Inflammatory macrophage treated with lipopolysaccharide for 4 hours (primary cell): ENCODE data around the gene SYT5.
"Not testable (repeated sequence)": the region's sequence is repeated elsewhere in the genome, so short reads cannot be mapped to it uniquely, and the experiment has no call there.

Experiments used
- DNase-seq: peaks from one replicate; pipeline ENCODE4 v3.0.0-alpha.2; 2020

SYT5 gene

DNA sequence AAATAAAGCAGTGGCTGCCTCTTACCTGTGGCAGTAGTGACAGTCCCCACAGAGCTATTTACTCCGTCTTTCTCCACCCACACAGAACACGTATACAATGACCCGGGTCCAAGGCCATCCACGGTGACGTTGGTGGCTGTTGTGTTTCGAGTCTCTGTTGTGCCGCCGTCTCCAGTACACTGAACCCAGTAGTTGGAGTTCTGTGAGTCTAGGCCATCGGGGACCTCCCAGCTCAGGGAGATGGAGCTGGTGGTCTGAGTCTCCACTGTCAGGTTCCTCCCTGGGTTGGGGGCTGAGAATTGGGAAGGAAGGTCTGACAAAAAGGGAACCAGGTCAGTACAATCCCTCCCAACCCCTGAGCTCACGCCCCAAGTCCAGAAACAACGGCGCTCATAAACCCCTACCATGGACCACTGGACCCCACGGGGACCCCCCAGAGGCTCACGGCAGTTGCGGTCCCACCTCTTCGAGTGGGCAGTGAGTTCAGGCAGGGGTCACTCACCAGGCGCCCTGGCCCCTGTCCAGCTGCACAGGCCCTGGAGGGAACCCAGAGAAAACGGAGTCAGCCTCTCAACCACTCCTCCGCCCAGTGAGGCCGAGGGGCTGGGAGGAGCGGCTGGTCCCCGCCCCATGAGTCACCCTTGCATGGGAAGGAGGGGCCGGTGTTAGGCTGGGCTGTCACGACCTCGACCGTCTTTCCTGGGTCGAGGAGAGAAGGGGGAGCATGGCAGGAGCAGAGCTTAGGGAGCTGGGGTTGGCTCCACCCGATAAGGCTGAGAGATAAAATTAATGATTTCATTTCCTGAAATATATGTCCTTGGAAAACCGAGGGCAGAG, 26.8 kb upstream of the SYT5 start:
- DNase-seq, result peak; percentile 81

DNA sequence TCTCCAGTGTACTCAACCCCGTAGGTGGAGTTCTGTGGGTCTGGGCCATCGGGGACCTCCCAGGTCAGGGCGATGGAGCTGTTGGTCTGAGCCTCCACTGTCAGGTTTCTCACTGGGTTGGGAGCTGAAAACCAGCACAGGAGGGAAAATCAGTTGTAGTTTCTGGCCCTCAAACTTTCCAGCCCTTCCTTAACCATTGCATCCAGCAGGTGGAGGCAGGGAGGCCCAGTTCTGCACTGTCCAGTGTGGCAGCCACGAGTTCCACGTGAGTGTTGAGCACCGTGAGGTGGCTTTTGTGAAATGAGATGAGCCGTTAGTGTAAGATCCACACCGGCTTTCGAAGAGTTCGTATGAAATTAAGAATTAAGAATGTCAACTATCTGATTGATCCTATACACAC, 22.1 kb upstream of the SYT5 start:
- DNase-seq, result not testable (repeated sequence)

DNA sequence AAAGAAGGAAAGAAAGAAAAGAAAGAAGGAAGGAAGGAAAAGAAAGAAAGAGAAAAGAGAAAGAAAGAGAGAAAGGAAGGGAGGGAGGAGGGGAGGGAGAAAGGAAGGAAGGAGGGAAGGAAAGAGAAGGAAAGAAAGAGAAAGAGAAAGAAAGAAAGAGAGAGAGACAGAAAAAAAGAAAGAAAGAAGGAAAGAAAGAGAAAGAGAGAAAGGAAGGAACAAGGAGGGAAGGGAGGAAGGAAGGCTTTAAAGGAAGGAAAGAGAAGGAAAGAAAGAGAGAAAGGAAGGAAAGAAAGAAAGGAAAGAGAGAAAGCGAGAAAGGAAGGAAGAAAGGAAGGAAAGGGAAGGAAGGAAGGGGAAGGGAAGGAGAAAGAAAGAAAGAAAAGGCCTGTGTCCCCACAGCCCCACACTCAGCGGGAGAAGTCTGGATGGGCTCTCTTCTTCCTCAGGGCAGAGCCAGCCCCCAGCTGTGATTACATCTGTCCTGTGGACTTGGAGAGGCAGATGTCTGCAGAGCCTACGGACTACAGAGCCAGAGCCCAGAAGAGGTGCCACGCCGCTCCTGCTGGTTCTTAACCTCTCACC, 19.6 kb upstream of the SYT5 start:
- no peak for DNase-seq

DNA sequence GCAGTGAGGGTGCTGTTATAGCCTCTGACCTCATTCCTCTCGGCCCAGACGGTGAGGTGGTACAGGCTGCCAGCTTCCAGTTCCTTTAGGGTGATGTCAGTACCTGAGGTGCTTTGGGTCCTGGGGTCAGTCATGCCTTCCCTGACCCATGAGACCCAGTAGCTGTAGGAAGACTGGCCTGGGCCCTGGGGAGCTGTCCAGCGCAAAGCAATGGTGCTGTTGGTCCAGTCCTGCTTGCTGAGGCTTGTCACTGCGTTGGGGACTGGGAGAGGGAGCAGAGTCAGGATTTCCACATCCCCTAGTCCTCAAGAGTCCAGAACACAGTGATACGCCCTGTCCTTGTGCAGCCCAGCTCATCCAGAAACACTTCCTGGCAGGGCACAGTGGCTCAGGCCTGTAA, 18.6 kb upstream of the SYT5 start:
- no peak for DNase-seq

DNA sequence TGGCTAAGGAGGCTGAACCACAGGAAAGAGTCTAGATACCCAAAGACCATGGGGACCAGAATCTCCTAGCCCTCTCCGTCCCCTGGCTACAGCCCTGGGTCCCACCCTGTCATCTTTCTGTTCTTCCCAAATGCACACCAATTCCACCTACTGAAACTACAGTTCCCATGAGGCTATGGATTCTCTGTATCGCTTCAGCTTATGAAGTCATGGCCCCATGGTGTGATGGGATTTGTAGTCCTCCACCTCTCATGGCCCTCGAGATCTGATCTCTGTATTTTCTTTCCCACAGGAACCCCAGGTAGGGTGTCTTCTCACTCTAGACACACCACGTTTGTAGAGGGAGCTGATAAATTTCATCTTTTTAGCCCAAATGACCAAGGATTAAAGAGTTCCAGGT, 17.4 kb upstream of the SYT5 start:
- DNase-seq, result no peak

DNA sequence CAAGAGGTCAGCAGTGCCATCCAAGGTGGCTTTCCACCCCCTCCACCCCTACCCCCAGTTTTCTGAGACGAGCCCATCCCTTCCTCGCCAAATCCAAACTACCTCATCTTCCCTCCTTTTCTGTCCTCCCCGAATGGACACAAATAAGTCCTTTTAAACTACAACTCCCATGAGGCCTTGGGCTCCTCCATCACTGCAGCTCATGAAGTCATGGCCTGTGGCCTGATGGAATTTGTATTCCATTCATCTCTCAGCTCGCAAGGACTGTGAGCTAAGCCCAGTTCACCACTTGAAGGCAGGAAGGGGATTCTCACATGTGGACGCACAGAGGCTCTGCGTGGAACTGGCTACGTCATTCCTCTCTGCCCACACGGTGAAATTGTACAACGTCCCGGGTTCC, 16.7 kb upstream of the SYT5 start:
- DNase-seq, result no peak

DNA sequence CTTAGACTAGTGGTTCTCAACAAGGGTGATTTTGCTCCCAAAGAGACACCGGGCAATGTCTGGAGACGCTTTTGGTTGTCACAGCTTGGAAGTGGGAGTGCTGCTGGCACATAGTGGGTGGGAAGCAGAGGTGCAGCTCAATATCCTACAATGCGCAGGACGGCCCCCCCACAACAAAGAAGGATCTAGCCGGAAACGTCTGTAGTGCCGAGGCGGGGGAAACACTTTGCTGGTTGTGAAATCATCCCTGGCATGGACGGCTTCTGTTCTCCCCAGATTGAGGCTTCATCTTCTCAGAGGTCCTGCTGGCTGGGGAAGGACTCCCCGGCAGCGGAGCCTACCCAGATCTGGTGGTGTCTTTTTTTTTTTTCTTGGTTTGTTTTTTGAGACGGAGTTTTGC, 13.4 kb upstream of the SYT5 start:
- no peak for DNase-seq

DNA sequence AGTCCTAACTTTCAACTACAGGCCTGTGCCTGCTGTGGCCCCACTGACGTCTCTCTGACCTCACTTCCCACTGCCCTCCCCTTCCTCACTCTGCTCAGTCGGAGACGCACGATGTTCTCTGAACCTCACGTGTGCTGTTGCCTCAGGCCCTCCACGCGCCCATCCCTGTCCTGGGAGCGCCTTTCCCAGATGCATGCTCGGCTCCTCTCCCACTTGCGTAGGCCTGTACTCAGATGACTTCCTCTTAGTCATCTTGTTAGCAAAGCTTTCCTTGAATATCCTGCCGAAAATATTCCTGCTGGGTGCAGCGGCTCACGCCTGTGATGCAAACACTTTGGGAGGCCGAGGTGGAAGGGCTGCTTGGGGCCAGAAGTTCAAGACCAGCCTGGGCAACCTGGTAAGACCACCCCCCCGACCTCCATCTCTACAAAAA, 9.3 kb upstream of the SYT5 start:
- DNase-seq, result peak; percentile 59

DNA sequence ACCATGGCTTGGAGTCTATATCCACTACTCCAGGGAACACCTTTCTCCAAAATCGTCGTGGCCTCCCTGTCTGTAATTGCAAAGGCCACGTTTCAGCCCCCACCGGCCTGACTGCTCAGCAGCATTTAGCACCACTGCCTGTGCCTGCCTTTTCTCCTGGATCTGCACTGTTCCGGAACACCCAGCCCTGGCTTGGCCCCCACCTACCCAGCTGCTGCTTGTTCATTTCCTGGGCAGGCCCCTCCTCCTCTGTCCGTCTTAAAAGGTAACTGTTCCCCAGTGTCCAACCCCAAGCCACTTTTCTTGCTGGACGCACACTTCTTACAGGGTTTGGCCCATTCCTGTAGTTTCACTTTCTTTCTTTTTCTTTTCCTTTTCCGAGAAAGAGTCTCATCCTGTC, 8.5 kb upstream of the SYT5 start:
- no peak for DNase-seq

DNA sequence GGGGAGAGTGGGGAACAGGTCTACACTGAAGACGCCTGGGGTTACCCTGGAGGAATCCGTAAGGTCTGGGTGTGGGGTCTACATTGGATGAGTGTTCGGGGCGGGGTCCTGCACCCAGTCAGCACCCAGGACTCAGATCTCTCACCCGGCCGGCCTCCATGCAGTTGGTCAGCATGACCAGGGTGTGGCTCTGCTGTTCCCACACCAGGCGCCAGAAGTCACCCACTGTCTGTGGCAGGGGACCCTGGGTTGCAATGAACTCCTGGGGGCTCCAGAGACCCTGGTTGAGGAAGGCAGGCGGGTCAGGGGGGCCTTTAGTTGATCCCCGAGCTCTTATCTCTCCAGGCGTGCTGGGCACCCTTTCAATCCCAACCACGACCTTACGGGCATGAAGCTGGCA, 6.0 kb upstream of the SYT5 start:
- DNase-seq, result no peak

DNA sequence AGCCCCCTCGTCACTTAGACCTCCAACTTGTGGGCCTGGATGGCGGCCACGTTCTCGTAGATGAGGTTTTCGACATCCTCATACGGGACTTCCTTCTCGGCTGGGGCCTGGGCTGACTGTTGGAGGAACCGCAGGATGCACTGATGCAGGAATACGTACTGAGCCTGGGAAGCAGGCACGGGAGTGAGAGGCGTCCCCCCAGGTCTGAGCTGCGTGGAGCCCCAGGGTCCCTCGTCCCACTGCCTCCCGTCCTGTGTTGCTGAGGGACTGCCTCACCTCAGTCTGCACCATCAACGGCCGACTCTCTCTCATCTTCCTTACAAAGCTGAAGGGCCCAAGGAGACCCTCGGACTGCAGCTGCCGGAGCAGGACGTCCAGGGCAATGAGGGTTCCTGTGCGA, 1.7 kb upstream of the SYT5 start:
- no peak for DNase-seq

DNA sequence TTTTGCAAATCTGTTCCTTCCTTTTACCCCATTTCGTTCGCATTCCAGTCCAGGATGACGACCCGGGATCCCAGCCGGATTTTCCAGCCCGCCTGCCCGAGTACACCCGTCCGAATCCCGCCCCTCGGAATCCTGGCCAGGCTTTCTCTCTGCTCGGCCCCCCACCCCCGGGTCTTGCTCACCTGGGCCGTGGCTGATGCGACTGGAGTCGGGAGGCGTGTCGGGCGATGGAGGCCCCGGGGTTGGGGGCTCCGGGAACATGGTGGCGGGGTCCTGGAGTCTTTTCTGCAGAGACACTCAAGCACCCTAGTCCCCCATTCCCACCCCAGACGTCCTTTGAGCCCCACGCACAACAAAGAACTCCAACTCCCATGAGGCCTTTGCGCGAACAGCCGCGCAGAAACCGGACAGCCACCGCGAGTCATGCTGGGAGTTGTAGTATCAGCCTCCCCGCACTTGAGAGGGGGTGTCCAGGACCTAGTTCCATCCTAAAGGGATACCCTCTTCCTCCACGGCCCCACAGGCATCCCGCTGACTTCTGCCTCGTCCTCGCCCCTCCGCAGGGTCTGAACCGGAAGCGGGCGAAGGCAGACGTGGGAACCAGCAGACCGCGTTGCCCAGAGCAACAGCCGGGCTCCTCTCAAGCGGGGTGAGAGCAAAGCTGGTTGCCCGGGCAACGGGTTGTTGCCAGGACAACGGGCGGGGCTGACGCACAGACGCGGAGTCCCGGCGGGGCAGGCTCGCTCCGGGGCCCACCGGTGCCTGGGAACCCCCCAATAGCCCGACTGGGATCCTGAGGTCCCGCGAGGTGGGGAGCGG, 1.1 kb downstream of the SYT5 start:
- peak; percentile 49 for DNase-seq

DNA sequence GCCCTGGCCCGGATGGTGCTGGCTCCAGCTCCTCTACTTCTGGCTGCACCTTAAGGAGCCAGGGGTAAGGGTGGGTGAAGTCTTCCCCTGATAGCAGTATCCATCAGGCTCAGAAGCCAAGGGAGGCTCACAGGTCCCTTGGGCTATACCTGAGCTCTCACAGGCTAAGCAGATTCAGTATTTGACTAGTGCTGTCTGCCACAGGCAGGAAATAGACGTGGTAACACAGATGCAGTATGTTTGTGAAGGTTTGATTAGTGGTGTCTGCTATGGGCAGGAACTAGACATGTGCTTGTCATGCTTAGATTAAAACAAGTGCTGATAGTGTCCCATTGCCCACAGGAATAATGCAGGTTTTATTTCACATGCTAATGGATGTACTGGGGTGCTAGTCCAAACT, 4.0 kb downstream of the SYT5 start:
- no peak for DNase-seq

DNA sequence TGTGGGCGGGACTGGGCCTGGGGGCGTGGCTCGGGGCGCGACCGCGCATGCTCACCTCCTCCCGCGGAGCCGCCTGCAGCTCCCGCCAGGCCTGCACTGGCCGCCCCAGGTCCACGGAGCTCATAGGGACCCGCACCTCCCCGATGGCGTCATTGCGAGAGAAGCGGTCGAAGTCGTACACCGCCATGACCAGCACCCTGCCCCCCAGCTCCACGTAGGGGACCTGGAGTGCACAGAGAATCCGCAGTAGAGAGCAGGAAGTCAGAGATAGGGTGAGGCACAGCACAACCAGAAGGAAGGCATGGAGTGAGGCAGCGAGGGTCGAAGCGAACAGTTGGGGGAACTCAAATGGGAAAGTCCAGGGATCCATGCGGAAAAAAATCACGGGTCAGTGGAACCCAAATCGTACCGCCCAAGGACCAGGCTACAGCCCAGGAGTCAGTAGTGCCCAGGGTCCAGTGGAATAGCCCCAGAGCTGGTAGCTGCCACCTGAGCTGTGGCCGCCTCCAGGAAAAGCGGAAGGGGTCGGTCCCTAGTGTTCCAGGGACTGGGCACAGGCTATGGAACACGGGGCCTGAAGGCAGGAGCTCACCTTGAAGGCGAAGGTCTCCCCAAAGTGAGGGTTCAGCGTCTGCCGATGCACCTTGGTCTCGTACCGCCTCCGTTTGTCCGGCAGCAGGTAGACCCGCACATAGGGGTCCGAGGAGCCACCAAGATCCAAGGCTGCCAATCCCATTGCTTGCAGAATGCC, 4.8 kb downstream of the SYT5 start:
- no peak for DNase-seq

DNA sequence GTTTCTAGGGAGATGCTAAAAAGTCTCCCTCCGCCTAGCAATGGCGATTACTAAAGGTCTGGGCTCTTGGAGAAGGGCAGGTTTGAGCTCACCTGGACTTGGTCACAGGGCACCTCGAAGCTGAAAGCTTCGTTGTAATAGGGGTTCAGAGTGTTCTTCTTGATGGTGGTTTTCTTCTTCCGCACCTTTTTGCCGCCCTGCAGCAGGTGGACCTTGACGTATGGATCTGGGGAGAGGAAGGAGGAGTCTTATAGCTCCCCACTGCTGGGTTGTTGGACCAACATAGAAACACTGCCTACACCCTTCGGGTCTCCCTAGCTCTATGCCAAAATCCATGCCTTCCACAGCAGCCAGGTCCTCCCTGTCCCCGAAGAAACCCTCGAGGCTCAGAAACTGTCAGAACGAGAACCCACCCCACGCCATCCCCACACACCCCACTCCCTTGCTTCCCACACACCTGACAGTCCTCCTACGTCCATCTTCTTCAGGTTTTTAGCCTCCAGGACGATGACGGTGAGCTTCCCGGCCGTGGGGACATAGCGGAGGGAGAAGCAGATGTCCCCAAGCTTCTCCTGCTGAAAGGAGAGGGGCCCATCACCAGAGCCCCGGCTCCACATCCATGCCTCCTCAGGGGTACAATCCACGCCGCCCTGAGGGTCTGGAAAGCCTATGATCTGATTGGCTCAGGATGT, 5.5 kb downstream of the SYT5 start:
- no peak for DNase-seq

DNA sequence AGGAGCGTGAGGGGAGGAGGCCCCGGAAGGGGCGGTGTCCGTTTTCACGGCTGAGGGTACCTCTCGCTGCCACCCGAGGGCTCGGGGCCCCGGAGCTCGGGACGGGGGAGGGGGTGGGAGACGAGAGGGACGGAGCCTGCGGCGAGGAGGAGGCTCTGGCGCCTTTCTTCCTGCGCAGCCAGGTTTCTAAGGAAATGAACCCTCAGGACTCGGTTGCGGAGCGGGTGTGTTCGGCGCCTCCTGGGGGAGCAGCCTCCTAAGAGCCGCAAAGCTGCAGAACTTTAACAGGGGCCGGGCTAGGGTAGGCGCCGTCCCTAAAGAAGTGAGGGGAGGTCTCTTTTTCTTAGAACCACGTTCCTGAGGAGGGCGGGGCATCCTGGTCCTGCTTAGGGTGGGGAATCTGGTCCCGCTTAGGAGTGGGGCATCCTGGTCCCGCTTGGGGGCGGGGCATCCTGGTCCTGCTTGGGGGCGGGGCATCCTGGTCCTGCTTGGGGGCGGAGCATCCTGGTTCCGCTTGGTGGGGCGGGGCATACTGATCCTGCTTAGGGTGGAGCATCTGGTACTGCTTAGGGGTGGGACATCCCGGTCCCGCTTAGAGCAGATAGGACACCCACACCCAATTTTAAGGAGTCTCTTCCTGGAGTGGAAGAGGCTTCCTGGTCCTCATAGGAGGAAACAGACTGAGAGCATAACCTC, 6.2 kb downstream of the SYT5 start:
- DNase-seq, result peak; percentile 31

DNA sequence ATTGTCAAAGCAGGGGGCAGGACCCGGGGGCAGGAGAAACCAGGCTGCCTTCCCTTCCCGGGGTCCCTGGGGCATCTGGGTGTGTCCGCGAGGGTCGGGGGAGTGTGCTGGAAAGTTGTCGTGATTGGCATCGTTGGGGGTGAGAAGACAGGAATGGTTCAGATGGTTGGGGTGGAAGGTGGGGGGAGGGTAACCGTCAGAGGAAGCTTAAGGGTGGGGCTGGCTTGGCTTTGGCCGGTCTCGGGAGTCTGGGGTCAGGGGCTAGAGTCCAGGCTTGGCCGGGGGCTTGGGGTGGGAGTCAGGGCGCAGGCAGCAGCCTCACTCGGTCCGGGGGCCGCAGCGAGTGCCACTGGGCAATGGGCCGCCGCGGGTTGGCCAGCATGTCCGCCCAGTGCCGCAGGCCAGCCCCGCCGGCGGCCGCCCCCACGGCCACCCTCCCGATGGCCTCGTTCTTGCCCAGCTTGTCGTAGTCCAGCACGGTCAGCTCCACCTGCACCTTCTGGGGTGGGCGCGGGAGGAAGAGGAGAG, 6.8 kb downstream of the SYT5 start:
- no peak for DNase-seq

DNA sequence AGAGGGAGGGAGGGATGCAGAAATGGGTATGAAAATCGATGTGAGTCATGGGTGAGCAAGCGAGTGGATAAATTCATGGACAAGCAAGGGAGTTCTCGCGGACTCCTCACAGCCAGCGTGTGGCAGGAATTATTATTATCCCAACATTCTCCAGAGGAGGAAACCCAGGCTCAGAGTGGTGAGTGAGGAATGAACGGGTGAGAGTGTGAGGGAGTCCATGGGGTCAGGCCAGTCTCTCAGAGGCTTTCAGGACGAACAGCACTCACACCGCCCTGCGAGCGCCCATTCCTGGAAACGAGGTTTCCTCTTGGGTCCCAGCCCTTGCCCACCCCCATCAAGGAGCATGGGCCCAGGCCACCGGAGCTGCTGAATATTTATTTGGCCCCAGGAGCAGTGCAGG, 7.3 kb downstream of the SYT5 start:
- no peak for DNase-seq

DNA sequence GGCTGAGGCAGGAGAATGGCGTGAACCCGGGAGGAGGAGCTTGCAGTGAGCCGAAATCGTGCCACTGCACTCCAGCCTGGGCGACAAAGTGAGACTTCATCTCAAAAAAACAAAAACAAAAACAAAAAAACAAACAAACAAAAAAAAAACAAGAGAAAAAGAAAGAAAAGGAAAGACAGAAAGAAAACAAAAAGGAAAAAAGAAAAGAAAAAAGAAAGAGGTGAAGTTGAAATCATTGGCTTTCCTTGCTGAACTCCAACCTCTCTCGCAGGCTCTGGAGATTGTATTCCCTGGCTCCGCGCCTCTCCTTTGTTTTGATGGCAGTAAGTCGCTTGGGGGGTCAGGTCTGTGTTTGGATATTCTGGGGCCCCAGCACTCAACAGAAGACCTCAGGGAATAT, 7.8 kb downstream of the SYT5 start:
- DNase-seq, result not testable (repeated sequence)

DNA sequence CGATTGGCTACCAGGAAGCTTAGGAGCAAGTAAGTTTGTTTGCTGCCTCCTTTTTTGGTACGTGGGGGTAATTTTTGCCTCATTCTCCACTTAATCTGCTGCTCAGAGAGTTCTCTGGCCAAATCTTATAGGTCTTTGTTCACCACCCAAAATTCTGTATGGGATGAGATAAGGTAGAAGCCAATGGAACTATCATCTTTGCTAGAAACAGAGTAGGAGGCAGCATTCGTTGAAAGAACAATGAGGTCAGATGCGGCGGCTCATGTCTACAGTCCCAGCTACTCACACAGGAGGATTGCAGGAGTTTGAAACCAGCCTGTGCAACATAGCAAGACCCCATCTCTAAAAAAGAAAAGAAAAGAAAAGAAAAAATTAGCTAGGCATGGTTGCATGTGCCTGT, 8.6 kb downstream of the SYT5 start:
- DNase-seq, result no peak

DNA sequence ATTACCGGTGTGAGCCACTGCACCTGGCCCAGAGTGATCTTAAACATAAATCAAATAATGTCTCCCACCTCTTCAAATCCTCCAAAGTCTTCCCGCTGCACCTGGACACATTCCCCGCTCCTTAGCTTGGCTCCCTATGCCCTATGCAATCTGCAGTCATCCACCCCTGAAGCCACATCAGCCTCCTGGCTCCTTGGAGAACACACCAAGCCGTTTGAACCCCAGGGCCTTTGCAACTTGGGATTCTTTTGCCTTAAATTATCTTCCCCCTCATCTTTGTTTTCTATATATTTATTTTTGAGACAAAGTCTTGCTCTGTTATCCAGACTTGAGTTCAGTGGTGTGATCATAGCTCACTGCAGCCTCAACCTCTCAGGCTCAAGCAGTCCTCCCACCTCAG, 11.0 kb downstream of the SYT5 start:
- no peak for DNase-seq
